AG04449 (cell line): Measurements from ENCODE around the gene VASH1.

Source experiments
- CTCF ChIA-PET: fragments of 350-600 bp; formaldehyde crosslinking; extraction: SDS; loops from one replicate; lab custom pipeline; 2021; ENCODE audit warnings: antibody characterized with exemption; lab: Yijun Ruan, JAX
- POLR2A ChIA-PET: fragments of 400-600, 350-600 bp; formaldehyde crosslinking; extraction: SDS; loops from one replicate; lab custom pipeline; 2020; ENCODE audit warnings: antibody characterized with exemption, inconsistent platforms; lab: Yijun Ruan, JAX
- DNase-seq: peaks from one replicate; pipeline ENCODE4 v3.0.0-alpha.2; 2010; ENCODE audit warnings: low read depth, low spot score
- H3K4me3 ChIP-seq: 2 replicates; pipeline ENCODE4 v1.5.1; 2011; ENCODE audit warnings: low read depth, mild to moderate bottlenecking, control low read depth, low read length
- CTCF ChIP-seq: IDR thresholded peaks from one replicate; pipeline ENCODE4 v1.5.1; 2011; ENCODE audit warnings: mild to moderate bottlenecking, moderate library complexity, low read length, control low read depth, inconsistent platforms; ENCODE audit not compliant: insufficient read depth; ENCODE audit errors: missing control alignments

VASH1 gene

DNA sequence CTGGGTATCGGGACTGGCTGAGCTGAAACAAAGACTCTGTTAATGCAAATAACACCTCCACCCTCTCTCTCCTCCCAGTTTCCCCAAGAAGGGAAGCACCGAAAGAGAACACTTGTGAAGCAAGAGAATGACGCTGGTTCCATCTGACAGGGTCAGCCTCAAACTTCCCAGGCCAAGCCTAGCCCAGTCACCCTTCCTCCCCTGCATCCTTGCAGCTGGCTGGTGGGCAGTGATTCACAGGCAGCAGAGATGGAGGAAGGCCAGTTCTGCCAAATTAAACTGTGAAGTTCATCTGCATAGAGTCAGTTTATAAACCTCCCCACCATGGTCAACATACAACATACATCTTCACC, 67.7 kb downstream of the VASH1 start:
- ChIA-PET CTCF (no interaction called here), POLR2A (no interaction called here)
- no peak overlapping the region for H3K4me3 ChIP-seq
- no peak for DNase-seq
- no peak for TF ChIP-seq CTCF

DNA sequence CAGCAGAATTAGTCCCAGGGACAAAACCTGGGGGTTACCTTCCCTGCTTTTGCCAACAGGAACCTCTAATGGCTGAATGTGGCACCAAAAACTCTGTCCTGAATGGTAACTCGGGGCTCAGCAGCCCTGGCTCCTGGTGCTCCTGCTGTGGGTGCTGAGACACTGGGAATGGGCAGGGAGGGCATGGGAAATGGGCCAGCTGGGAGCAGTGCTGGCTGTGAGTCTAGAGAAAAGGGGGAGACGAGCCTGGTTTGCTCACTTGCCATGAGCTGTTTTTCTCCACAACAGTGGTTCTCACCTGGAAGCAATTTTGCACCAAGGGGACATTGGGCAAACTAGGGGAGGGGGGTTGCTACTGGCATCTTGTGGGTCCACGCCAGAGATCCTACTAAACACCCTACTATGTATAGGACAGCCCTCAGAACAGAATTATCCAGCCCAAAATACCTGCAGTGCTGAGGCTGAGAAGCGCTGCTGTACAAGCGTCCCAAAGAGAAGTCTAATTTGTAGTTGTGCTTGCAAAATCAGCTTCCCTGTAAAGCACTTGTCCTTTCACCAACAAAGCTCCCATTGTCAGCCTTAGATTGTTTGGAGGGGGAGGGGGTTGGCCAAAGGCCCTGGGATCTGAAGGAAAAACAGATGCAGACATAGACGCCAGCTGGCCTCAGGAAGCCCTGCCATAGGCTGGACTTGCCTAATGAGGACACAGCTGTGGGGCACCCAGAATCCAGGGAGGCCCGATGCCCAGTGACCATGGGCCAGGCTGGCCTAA, 68.6 kb downstream of the VASH1 start:
- no peak overlapping the region for H3K4me3 ChIP-seq
- no peak for DNase-seq
- CTCF ChIA-PET: no interaction called here
- TF ChIP-seq CTCF: no peak
- POLR2A ChIA-PET: no interaction called here

DNA sequence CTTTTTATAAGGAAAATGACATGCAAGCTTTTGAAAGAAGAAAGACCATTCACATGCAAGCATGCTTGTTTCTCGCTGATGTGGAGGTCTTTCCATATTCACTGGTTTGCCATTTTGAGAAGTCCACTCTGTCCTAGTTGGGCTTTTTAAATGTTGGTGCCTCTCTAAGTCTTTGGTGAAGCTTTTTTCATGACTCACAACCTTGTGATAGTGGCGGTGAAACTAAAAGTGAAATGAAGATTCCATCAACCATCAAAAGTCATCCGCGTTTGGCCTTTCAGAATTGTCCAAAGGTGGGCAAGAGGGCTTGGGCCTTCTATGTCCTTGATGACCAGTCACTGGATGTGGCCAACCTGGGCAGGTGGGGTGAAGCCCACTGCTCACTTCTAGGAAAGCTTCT, 69.3 kb downstream of the VASH1 start:
- no peak overlapping the region for H3K4me3 ChIP-seq
- ChIA-PET POLR2A (no interaction called here), CTCF (no interaction called here)
- TF ChIP-seq CTCF: no peak
- no peak for DNase-seq

GRCh38 chr14:76832503-76832988, 71.3 kb downstream of the VASH1 start:
- CTCF ChIA-PET: no interaction called here
- TF ChIP-seq CTCF: no peak

More at GRCh38 chr14:76832503-76832988, 71.3 kb downstream of the VASH1 start:
- DNase-seq: no peak
- no peak overlapping the region for H3K4me3 ChIP-seq
- POLR2A ChIA-PET: no interaction called here
